GM12865 (cell line): ENCODE measurements around the gene CHKA.

ENCODE experiments used
- DNase-seq: peaks from one replicate; pipeline ENCODE4 v3.0.0; 2010; ENCODE audit warnings: low read depth
- H3K4me3 ChIP-seq: 2 replicates; pipeline ENCODE4 v1.5.1; 2011; ENCODE audit warnings: mild to moderate bottlenecking, low read depth, low read length, control low read depth
- TF ChIP-seq, protein P1 (sequence below): IDR thresholded peaks from 2 replicates; pipeline ENCODE4 v1.5.1; 2011; ENCODE audit warnings: low read length, control low read depth, low read depth, inconsistent platforms; ENCODE audit not compliant: insufficient read depth; ENCODE audit errors: missing control alignments

The CHKA gene

GRCh38 chr11:68027667-68028066 is 93.5 kb downstream of the CHKA start:
- TF ChIP-seq, protein P1, sequence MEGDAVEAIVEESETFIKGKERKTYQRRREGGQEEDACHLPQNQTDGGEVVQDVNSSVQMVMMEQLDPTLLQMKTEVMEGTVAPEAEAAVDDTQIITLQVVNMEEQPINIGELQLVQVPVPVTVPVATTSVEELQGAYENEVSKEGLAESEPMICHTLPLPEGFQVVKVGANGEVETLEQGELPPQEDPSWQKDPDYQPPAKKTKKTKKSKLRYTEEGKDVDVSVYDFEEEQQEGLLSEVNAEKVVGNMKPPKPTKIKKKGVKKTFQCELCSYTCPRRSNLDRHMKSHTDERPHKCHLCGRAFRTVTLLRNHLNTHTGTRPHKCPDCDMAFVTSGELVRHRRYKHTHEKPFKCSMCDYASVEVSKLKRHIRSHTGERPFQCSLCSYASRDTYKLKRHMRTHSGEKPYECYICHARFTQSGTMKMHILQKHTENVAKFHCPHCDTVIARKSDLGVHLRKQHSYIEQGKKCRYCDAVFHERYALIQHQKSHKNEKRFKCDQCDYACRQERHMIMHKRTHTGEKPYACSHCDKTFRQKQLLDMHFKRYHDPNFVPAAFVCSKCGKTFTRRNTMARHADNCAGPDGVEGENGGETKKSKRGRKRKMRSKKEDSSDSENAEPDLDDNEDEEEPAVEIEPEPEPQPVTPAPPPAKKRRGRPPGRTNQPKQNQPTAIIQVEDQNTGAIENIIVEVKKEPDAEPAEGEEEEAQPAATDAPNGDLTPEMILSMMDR, result no peak
- H3K4me3 ChIP-seq, result no peak overlapping the region

GRCh38 chr11:68026391-68027105 is 94.6 kb downstream of the CHKA start:
- H3K4me3 ChIP-seq, result no peak overlapping the region
- no peak for DNase-seq
- TF ChIP-seq, protein P1, result no peak

More at GRCh38 chr11:68027667-68028066, 93.5 kb downstream of the CHKA start:
- DNase-seq, result no peak

GRCh38 chr11:68025047-68025446 is 96.1 kb downstream of the CHKA start:
- DNase-seq, result peak; percentile 37
- TF ChIP-seq, protein P1, result peak; percentile 23
- H3K4me3 ChIP-seq, result no peak overlapping the region

- no peak overlapping the region for H3K4me3 ChIP-seq
- TF ChIP-seq, protein P1, result no peak
- DNase-seq, result no peak
Measured at GRCh38 chr11:68024508-68024907, 96.7 kb downstream of the CHKA start.

DNA sequence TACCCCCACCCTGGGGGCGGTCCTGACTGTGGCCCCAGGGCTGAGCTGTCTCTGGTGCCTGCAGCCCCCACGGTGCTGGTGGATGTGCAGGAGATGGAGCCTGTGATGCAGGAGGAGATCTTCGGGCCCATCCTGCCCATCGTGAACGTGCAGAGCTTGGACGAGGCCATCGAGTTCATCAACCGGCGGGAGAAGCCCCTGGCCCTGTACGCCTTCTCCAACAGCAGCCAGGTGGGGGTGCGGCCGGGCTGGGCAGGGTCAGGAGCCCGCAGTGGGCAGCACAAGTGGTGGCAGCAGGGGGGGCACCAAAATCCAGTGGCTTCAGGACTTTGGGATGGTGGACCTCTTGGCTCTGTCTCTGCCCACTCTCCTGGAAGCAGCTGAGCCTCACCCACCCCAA is 98.7 kb downstream of the CHKA start:
- no peak overlapping the region for H3K4me3 ChIP-seq
- no peak for DNase-seq
- TF ChIP-seq, protein P1, result no peak

GRCh38 chr11:68021167-68021787 is 99.9 kb downstream of the CHKA start:
- DNase-seq, result no peak
- TF ChIP-seq, protein P1, result peak; percentile 24

DNA sequence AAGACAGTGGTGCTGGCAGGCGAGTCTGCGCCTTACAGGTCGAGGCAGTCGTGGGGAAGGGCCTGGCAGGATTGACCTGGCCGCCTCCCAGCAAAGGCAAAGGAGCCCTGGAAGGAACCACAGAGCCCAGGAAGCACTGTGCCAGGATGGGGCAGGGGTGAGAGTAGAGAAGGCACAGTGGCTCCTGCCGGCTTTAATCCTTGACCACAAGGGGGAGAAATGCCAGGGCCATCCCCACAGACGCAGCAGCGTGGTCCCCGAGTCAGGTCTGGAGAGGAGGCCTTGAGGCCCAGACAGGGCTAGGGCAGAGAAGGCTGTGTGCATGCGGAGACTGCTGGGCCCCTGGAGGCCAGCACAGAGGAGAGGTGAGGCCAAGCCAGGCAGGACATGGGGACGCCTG is 100.6 kb downstream of the CHKA start:
- no peak overlapping the region for H3K4me3 ChIP-seq
- DNase-seq, result no peak

More at GRCh38 chr11:68021167-68021787, 99.9 kb downstream of the CHKA start:
- H3K4me3 ChIP-seq, result no peak overlapping the region

More for the DNA sequence above, 100.6 kb downstream of the CHKA start:
- TF ChIP-seq, protein P1, result peak; percentile 13
